ENCODE measurements around the gene CRADD.

CRADD gene

DNA sequence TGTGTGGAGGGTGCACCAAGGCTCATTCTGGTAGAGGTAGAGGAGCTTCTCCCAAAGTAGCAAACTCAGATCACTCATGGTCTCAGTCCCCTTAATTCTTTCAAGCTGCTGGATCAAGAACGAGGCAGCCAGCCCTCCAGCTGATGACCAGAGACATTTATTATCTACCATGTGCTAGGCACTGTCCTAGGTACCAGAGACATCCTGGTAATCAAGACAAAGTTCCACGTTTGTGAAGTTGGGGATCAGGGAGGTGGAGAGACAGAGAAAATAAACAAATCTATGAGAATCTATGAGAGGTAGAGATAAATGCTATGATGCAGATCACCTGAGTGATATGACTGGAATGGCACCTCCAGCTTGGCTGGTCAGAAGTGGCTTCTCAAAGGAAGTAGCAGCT, 130.2 kb downstream of the CRADD start:
- H3K27me3 ChIP-seq (ENCODE audit: insufficient read depth, poor library complexity, severe bottlenecking) = no peaks in the 10 kb centered on the region
- TF ChIP-seq, protein P1, sequence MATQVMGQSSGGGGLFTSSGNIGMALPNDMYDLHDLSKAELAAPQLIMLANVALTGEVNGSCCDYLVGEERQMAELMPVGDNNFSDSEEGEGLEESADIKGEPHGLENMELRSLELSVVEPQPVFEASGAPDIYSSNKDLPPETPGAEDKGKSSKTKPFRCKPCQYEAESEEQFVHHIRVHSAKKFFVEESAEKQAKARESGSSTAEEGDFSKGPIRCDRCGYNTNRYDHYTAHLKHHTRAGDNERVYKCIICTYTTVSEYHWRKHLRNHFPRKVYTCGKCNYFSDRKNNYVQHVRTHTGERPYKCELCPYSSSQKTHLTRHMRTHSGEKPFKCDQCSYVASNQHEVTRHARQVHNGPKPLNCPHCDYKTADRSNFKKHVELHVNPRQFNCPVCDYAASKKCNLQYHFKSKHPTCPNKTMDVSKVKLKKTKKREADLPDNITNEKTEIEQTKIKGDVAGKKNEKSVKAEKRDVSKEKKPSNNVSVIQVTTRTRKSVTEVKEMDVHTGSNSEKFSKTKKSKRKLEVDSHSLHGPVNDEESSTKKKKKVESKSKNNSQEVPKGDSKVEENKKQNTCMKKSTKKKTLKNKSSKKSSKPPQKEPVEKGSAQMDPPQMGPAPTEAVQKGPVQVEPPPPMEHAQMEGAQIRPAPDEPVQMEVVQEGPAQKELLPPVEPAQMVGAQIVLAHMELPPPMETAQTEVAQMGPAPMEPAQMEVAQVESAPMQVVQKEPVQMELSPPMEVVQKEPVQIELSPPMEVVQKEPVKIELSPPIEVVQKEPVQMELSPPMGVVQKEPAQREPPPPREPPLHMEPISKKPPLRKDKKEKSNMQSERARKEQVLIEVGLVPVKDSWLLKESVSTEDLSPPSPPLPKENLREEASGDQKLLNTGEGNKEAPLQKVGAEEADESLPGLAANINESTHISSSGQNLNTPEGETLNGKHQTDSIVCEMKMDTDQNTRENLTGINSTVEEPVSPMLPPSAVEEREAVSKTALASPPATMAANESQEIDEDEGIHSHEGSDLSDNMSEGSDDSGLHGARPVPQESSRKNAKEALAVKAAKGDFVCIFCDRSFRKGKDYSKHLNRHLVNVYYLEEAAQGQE (IDR thresholded peaks at IDR 0.05; ENCODE audit: insufficient replicate concordance, low read depth) = peak; percentile 69
- no peak for TF ChIP-seq SPI1 (IDR thresholded peaks at IDR 0.05; ENCODE audit: borderline replicate concordance, low read depth)
- no peak for DNase-seq (ENCODE audit: low read depth in 1 of 2, low spot score in 1 of 2)
- no peak overlapping the region for H3K27ac ChIP-seq (replicated peaks)
- H3K4me3 ChIP-seq (replicated peaks; ENCODE audit: insufficient read depth, low read length) = no peak overlapping the region

DNA sequence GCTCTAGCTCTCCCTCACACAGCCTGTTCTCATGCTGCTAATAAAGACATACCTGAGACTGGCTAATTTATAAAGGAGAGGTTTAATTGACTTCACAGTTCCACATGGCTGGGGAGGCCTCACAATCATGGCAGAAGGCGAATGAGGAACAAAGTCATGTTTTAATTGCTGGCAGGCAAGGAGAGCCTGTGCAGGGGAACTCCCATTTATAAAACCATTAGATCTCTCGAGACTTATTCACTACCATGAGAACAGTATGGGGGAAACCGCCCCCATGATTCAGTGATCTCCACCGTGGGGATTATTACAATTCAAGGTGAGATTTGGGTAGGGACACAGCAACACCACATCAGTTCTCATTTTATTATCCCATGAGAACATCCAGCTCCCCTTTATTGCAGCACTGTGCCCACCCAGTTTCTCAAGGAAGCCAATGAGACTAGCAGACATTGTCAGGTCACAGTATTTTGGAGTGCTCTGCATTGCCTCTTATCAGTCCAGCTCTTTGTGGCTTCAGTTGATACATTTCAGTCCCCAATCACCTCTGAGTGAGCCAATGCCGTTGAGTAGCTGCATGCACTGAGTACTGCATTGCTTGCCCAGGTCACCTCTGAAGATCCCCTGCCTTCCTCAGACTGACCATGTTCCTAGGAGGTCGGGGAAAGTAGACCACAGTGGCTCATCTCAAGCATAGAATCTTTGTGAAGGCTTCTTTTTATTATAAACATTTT, 131.2 kb downstream of the CRADD start:
- TF ChIP-seq SPI1 (IDR thresholded peaks at IDR 0.05; ENCODE audit: borderline replicate concordance, low read depth) = no peak
- TF ChIP-seq GABPA (IDR thresholded peaks at IDR 0.05; ENCODE audit: low read depth) = no peak
- TF ChIP-seq POLR2AphosphoS5 (IDR thresholded peaks at IDR 0.05; ENCODE audit: low read depth) = no peak
- TF ChIP-seq, protein P2, sequence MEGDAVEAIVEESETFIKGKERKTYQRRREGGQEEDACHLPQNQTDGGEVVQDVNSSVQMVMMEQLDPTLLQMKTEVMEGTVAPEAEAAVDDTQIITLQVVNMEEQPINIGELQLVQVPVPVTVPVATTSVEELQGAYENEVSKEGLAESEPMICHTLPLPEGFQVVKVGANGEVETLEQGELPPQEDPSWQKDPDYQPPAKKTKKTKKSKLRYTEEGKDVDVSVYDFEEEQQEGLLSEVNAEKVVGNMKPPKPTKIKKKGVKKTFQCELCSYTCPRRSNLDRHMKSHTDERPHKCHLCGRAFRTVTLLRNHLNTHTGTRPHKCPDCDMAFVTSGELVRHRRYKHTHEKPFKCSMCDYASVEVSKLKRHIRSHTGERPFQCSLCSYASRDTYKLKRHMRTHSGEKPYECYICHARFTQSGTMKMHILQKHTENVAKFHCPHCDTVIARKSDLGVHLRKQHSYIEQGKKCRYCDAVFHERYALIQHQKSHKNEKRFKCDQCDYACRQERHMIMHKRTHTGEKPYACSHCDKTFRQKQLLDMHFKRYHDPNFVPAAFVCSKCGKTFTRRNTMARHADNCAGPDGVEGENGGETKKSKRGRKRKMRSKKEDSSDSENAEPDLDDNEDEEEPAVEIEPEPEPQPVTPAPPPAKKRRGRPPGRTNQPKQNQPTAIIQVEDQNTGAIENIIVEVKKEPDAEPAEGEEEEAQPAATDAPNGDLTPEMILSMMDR (IDR thresholded peaks at IDR 0.05; ENCODE audit: insufficient read depth, low read length) = no peak
- TF ChIP-seq, protein P1 (IDR thresholded peaks at IDR 0.05; ENCODE audit: insufficient replicate concordance, low read depth) = no peak
- no peak for DNase-seq (ENCODE audit: low read depth in 1 of 2, low spot score in 1 of 2)
- no peaks in the 10 kb centered on the region for H3K27me3 ChIP-seq (ENCODE audit: insufficient read depth, poor library complexity, severe bottlenecking)
- no peak overlapping the region for H3K27ac ChIP-seq (replicated peaks)
- no peak overlapping the region for H3K4me3 ChIP-seq (replicated peaks; ENCODE audit: insufficient read depth, low read length)

DNA sequence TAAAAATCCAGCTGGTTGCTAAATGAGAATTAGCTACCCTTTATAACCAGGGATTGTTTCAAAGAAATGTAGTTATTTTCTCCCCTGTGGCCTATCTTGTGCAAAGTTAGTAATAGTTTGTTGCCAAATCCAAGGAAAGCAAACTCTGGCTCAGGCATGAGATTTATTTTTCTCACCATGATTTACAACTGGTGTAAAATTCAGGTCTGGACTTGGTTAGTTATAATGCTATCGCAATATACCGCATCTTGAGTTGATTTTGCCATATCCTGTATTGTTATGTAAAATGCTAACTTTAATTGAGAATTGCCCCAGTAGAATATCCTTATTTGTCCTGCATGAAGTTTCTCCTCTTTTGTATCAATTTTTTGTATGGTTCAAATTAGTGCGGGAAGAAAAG, 135.5 kb downstream of the CRADD start:
- DNase-seq (ENCODE audit: low read depth in 1 of 2, low spot score in 1 of 2) = no peak
- no peaks in the 10 kb centered on the region for H3K27me3 ChIP-seq (ENCODE audit: insufficient read depth, poor library complexity, severe bottlenecking)
- no peak overlapping the region for H3K27ac ChIP-seq (replicated peaks)
- TF ChIP-seq GABPA (IDR thresholded peaks at IDR 0.05; ENCODE audit: low read depth) (no peak), SPI1 (IDR thresholded peaks at IDR 0.05; ENCODE audit: borderline replicate concordance, low read depth) (no peak), POLR2AphosphoS5 (IDR thresholded peaks at IDR 0.05; ENCODE audit: low read depth) (no peak)
- TF ChIP-seq, protein P2 (IDR thresholded peaks at IDR 0.05; ENCODE audit: insufficient read depth, low read length) = no peak
- TF ChIP-seq, protein P1 (IDR thresholded peaks at IDR 0.05; ENCODE audit: insufficient replicate concordance, low read depth) = no peak
- H3K4me3 ChIP-seq (replicated peaks; ENCODE audit: insufficient read depth, low read length) = no peak overlapping the region
